HAP-1 (cell line): Measurements from ENCODE around the gene WDFY2.
"Not testable (repeated sequence)": the region's sequence is repeated elsewhere in the genome, so short reads cannot be mapped to it uniquely, and the experiment has no call there.

ENCODE experiments used
- DNase-seq, 2 experiments: peaks; one replicate each; pipeline ENCODE4 v3.0.0-alpha.2; 2016 to 2020; ENCODE audit warnings: low spot score in 2 of 2
- H3K27me3 ChIP-seq: fragments of 250-450 bp; sonication (Bioruptor Pico); 2 replicates; pipeline ENCODE4 v1.5.1; 2020; ENCODE audit warnings: low read depth, mild to moderate bottlenecking, moderate library complexity
- H3K36me3 ChIP-seq: fragments of 250-450 bp; sonication (Bioruptor Pico); replicated peaks from 2 replicates; pipeline ENCODE4 v1.5.1; 2020; ENCODE audit warnings: mild to moderate bottlenecking
- H3K4me1 ChIP-seq: fragments of 250-450 bp; sonication (Bioruptor Pico); 2 replicates; pipeline ENCODE4 v1.5.1; 2020; ENCODE audit warnings: mild to moderate bottlenecking
- H3K4me3 ChIP-seq: fragments of 250-450 bp; sonication (Bioruptor Pico); 2 replicates; pipeline ENCODE4 v1.5.1; 2020; ENCODE audit warnings: mild to moderate bottlenecking, moderate library complexity
- H3K9me3 ChIP-seq: fragments of 250-450 bp; sonication (Bioruptor Pico); 2 replicates; pipeline ENCODE4 v1.5.1; 2020; ENCODE audit warnings: mild to moderate bottlenecking, moderate library complexity
- in situ Hi-C: fragments of 300-500 bp; cut with MboI; formaldehyde crosslinking; loops from 3 replicates; pipeline ENCODE4 v1.14.3; 2020; ENCODE audit warnings: low sequenced_read_pairs, inconsistent platforms, mixed read lengths

WDFY2 gene

GRCh38 chr13:51553531-51553930 lies 30.7 kb upstream of the WDFY2 start:
- H3K27me3 ChIP-seq, result no peaks in the 10 kb centered on the region
- in situ Hi-C loops, result no loop called here
- H3K9me3 ChIP-seq, result no peaks in the 10 kb centered on the region
- H3K36me3 ChIP-seq, result no peaks in the 10 kb centered on the region
- DNase-seq, result no peak
- no peaks in the 10 kb centered on the region for H3K4me1 ChIP-seq
- H3K4me3 ChIP-seq, result no peak overlapping the region

DNA sequence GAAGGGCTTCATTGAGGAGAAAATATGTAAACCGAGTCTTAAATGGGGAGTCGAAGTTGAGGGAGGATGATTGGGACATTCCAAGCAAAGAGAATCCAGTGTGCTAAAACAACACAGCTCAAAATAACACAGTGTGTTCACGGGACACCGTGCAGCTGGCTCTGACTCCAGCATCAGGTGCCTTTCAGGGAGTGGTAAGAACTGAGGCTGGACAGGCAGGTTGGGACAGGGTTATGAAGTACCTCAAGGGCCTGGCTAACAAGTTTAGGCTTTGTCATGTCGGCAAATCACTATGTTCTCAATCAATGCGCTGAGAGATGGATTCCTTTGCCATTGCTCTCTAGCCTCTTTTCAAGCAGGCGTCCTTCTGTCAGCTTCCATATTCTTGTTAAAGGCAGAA lies 27.5 kb upstream of the WDFY2 start:
- Histone ChIP-seq H3K4me1 (no peaks in the 10 kb centered on the region), H3K36me3 (no peaks in the 10 kb centered on the region), H3K27me3 (no peaks in the 10 kb centered on the region), H3K9me3 (no peaks in the 10 kb centered on the region), H3K4me3 (no peak overlapping the region)
- DNase-seq, result no peak
- in situ Hi-C loops, result no loop called here

DNA sequence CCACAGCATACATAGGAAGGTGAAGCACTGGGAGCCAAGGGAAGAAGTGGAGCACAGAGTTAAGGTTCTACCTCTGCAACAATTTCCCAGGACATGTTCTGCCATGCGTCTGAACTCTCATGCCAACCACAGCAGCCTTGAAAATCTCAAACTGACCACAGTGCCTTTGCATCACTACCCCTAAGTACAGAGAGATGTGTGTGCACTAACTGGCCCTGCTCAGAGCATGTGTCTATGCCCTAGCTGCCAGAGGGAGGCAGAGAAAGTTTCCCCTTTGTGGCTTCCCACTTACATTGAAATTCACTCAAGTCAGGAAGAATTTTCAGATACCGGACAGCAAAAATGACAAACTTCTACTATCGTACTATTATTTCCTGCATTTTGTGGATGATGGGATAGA lies 26.8 kb upstream of the WDFY2 start:
- in situ Hi-C loops, result no loop called here
- no peaks in the 10 kb centered on the region for H3K9me3 ChIP-seq
- H3K4me3 ChIP-seq, result no peak overlapping the region
- H3K36me3 ChIP-seq, result no peaks in the 10 kb centered on the region
- H3K27me3 ChIP-seq, result no peaks in the 10 kb centered on the region
- no peaks in the 10 kb centered on the region for H3K4me1 ChIP-seq
- DNase-seq, result no peak

- no peaks in the 10 kb centered on the region for H3K27me3 ChIP-seq
These were observed 26.2 kb upstream of the WDFY2 start for GRCh38 chr13:51557875-51558612.

DNA sequence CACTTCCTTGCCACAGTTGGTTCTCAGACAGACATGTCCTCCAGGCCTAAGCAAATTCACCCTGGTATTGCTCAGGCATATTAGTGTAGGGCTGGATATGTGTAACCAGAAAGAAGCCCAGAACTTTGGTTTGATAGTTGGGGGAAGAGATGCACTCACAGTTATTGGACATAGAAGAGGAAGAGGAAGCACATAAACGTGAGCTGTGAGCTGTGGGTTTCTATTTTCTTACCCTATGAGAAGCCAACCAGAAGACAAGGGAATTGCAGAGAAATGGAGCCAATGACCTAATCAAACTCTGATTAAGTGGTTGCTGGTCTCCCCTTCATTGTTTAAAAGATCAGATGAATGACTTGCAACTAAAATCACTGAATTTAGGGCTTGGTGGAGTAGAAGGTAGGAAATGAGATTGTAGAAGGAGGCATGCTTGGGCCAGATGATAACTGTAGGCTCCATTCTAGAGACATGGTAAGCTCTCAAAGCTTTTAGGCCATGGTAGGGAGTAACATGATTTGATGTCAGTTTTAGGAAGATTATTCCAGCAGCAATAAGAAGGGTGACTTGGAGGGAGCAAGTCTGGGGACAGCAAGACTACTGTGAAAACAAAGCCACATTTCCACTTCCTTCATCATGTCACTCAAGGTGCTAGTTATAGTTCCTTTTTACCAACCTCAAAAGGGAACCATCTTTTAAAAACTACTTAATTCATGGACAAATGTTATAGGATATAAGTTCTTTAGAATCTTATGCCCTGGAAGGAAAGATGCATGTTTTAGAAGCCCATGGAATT lies 24.1 kb upstream of the WDFY2 start:
- in situ Hi-C loops, result no loop called here
- Histone ChIP-seq H3K27me3 (no peaks in the 10 kb centered on the region), H3K36me3 (no peaks in the 10 kb centered on the region), H3K4me1 (no peaks in the 10 kb centered on the region), H3K9me3 (no peaks in the 10 kb centered on the region), H3K4me3 (no peak overlapping the region)
- no peak for DNase-seq

More at GRCh38 chr13:51557875-51558612, 26.2 kb upstream of the WDFY2 start:
- in situ Hi-C loops, result no loop called here
- no peaks in the 10 kb centered on the region for H3K9me3 ChIP-seq
- no peaks in the 10 kb centered on the region for H3K4me1 ChIP-seq
- H3K4me3 ChIP-seq, result no peak overlapping the region
- no peak for DNase-seq
- no peaks in the 10 kb centered on the region for H3K36me3 ChIP-seq

DNA sequence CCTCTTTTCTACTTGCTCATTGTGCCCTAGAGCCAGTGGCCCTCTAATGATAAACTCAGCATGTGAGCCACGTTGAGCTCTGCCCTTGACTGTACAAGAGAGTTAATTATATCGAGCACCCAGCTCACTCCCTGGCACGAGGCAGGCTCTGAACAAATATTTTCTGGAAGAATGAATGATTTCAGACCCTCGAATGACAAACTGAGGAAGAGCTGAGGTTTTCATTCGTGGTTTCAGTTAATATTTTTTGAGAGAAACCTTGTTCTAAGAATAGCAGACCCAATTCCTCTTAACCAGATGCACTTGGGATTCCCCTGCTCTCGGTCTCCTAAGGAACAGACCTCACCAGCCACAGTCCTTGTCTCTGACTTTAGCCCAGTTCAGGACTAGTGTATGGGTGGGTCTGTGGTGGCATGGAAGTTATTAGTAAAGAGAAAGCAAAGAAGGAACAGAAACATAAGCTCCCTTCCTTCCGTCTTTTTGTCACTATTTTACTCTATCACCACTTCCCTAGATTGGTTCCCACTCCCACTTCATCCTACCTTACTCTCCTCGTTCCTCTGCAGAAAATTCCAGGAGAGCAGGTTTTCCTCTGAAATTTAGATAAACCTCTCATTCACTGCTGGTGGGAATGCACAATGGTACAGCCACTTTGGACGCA lies 22.1 kb upstream of the WDFY2 start:
- no peak for DNase-seq
- in situ Hi-C loops, result no loop called here
- Histone ChIP-seq H3K27me3 (no peaks in the 10 kb centered on the region), H3K9me3 (no peaks in the 10 kb centered on the region), H3K4me3 (no peak overlapping the region), H3K4me1 (no peaks in the 10 kb centered on the region), H3K36me3 (no peaks in the 10 kb centered on the region)

- Histone ChIP-seq H3K9me3 (no peaks in the 10 kb centered on the region), H3K27me3 (no peaks in the 10 kb centered on the region), H3K4me1 (no peaks in the 10 kb centered on the region), H3K36me3 (no peaks in the 10 kb centered on the region), H3K4me3 (no peak overlapping the region)
- DNase-seq, result no peak
- in situ Hi-C loops, result no loop called here
These were observed 20.0 kb upstream of the WDFY2 start for GRCh38 chr13:51564252-51564651.

- DNase-seq, result no peak
- Histone ChIP-seq H3K4me1 (no peaks in the 10 kb centered on the region), H3K27me3 (no peaks in the 10 kb centered on the region), H3K36me3 (no peaks in the 10 kb centered on the region), H3K9me3 (no peaks in the 10 kb centered on the region), H3K4me3 (no peak overlapping the region)
- in situ Hi-C loops, result no loop called here
These were observed 19.6 kb upstream of the WDFY2 start for GRCh38 chr13:51564671-51565070.

DNA sequence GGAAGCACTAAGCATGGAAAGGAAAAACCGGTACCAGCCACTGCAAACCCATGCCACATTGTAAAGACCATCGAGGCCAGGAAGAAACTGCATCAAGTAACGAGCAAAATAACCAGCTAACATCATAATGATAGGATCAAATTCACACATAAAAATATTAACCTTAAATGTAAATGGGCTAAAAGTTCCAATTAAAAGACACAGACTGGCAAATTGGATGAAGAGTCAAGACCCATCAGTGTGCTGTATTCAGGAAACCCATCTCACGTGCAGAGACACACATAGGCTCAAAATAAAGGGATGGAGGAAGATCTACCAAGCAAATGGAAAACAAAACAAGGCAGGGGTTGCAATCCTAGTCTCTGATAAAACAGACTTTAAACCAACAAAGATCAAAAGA lies 15.3 kb upstream of the WDFY2 start:
- H3K9me3 ChIP-seq, H3K27me3 ChIP-seq, in situ Hi-C loops, H3K36me3 ChIP-seq, H3K4me3 ChIP-seq, H3K4me1 ChIP-seq, DNase-seq: not testable (repeated sequence)

GRCh38 chr13:51576754-51577153 lies 7.5 kb upstream of the WDFY2 start:
- in situ Hi-C loops, result no loop called here
- Histone ChIP-seq H3K9me3 (no peaks in the 10 kb centered on the region), H3K4me1 (no peaks in the 10 kb centered on the region)

DNA sequence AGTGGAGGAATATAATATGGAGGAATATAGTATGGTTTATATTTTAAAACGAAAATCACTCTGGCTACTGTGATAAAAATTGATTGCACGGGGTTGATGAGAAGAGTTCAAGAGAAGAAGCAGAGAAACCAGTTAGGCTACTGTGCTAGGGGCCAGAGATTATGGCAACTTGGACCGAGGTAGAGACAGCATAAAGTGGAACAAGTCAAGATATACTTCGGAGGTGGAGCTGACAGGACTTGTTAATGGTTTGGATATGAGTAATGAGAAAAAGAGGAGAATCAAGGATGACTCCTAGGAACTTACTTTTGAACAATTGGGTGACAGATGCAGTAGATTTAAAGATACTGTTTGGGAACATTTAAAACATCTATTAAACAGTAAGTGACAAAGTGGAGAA lies 6.6 kb upstream of the WDFY2 start:
- Histone ChIP-seq H3K4me3 (no peak overlapping the region), H3K9me3 (no peaks in the 10 kb centered on the region), H3K36me3 (no peaks in the 10 kb centered on the region), H3K27me3 (no peaks in the 10 kb centered on the region), H3K4me1 (no peaks in the 10 kb centered on the region)
- in situ Hi-C loops, result no loop called here
- no peak for DNase-seq

More at GRCh38 chr13:51576754-51577153, 7.5 kb upstream of the WDFY2 start:
- H3K36me3 ChIP-seq, result no peaks in the 10 kb centered on the region
- DNase-seq, result no peak
- H3K27me3 ChIP-seq, result no peaks in the 10 kb centered on the region
- H3K4me3 ChIP-seq, result no peak overlapping the region

- in situ Hi-C loops, result loop anchor here (10.0 kb wide), 1 partner anchor 125 kb away; the partner anchor contains the start of gene INTS6
- Histone ChIP-seq H3K4me1 (peaks cover 5% of the 10 kb centered on the region), H3K27me3 (no peaks in the 10 kb centered on the region), H3K36me3 (no peaks in the 10 kb centered on the region), H3K4me3 (no peak overlapping the region), H3K9me3 (no peaks in the 10 kb centered on the region)
- no peak for DNase-seq
These were observed 4.6 kb upstream of the WDFY2 start for GRCh38 chr13:51579676-51580075.

GRCh38 chr13:51581148-51581820 lies 3.0 kb upstream of the WDFY2 start:
- no peaks in the 10 kb centered on the region for H3K9me3 ChIP-seq
- no peaks in the 10 kb centered on the region for H3K36me3 ChIP-seq
- peaks cover 14% of the 10 kb centered on the region for H3K4me1 ChIP-seq
- no peaks in the 10 kb centered on the region for H3K27me3 ChIP-seq
- DNase-seq, result no peak
- H3K4me3 ChIP-seq, result no peak overlapping the region
- in situ Hi-C loops, result loop anchor here (10.0 kb wide), 1 partner anchor 126 kb away; the partner anchor contains the start of gene INTS6
